ENCODE results near the gene NRROS. TPM values are rescaled to one million over a fixed set of nuclear protein-coding genes. Genes with fewer than 3 reads are reported as not detected.

The NRROS gene
- polyA plus RNA-seq, 1 of the 3 experiments (the other 2 are of a cell fraction) = 0.25 TPM

GRCh38 chr3:196706327-196706726 lies 66.8 kb downstream of the NRROS start:
- 0 out of 2 replicates have a peak, but pooled peaks cover 4% of the 10 kb centered on the region for H3K79me2 ChIP-seq (ENCODE audit: insufficient read depth)
- H3F3A ChIP-seq (replicated peaks; ENCODE audit: insufficient read depth) = peaks cover 6% of the 10 kb centered on the region
- TF ChIP-seq SIN3A (IDR thresholded peaks at IDR 0.05; ENCODE audit: borderline replicate concordance, low read depth, low read length) (no peak), IRF3 (IDR thresholded peaks at IDR 0.05; ENCODE audit: low read depth, low read length) (no peak), ZBTB33 (IDR thresholded peaks at IDR 0.05; ENCODE audit: borderline replicate concordance, low read depth) (no peak), MAX (IDR thresholded peaks at IDR 0.05; ENCODE audit: low read depth) (no peak), EZH2phosphoT487 (IDR thresholded peaks at IDR 0.05; ENCODE audit: borderline replicate concordance, low read depth) (no peak), RFX5 (IDR thresholded peaks at IDR 0.05; ENCODE audit: low read length) (no peak), MXI1 (IDR thresholded peaks at IDR 0.05; ENCODE audit: low read depth, low read length) (no peak), FOXM1 (IDR thresholded peaks at IDR 0.05; ENCODE audit: low read depth) (no peak)
- no peak overlapping the region for H3K9ac ChIP-seq
- H2AFZ ChIP-seq (ENCODE audit: low read depth) = no peak overlapping the region
- no peak for DNase-seq
- H4K20me1 ChIP-seq (ENCODE audit: insufficient read depth) = no peaks in the 10 kb centered on the region
- ChIA-PET POLR2A (no interaction called here), CTCF (interaction anchor here (1.7 kb wide), 1 partner anchor 97 kb away, joined by 4 read pairs; no protein-coding TSS in a partner anchor)
- no peaks in the 10 kb centered on the region for H3K9me2 ChIP-seq
- 79% methylated on average over 5 of the region's 5 CpGs for WGBS (ENCODE audit: low lambda C conversion rate)
- no peak overlapping the region for H3K4me3 ChIP-seq (ENCODE audit: low read depth in 2 of 2, low read length in 1 of 2)
- no peaks in the 10 kb centered on the region for H3K27me3 ChIP-seq (ENCODE audit: insufficient read depth)
- H3K4me2 ChIP-seq = no peak overlapping the region
- H3K36me3 ChIP-seq (replicated peaks in 1 of 2; ENCODE audit: control insufficient read depth in 1 of 2, insufficient read depth in 2 of 2, low read length in 1 of 2) = no peaks in the 10 kb centered on the region
- no peaks in the 10 kb centered on the region for H3K9me3 ChIP-seq
- no peak overlapping the region for H3K27ac ChIP-seq (ENCODE audit: low read depth in 2 of 2, low read length in 1 of 2)
- H3K4me1 ChIP-seq (ENCODE audit: control insufficient read depth in 1 of 2, insufficient read depth in 2 of 2, low read depth in 1 of 2, low read length in 1 of 2) = peaks cover 0 to 3% of the 10 kb centered on the region in 2 experiments; a peak in 1 of 4 replicates

- H3K9ac ChIP-seq = no peak overlapping the region
- H4K20me1 ChIP-seq (ENCODE audit: insufficient read depth) = no peaks in the 10 kb centered on the region
- H3K79me2 ChIP-seq (ENCODE audit: insufficient read depth) = 0 out of 2 replicates have a peak, but pooled peaks cover 5% of the 10 kb centered on the region
- no peaks in the 10 kb centered on the region for H3K27me3 ChIP-seq (ENCODE audit: insufficient read depth)
- no peak overlapping the region for H3K4me3 ChIP-seq (ENCODE audit: low read depth in 2 of 2, low read length in 1 of 2)
- POLR2A ChIA-PET = no interaction called here
- no peaks in the 10 kb centered on the region for H3K9me2 ChIP-seq
- H3F3A ChIP-seq (replicated peaks; ENCODE audit: insufficient read depth) = peaks cover 10% of the 10 kb centered on the region
- H3K36me3 ChIP-seq (replicated peaks in 1 of 2; ENCODE audit: control insufficient read depth in 1 of 2, insufficient read depth in 2 of 2, low read length in 1 of 2) = no peaks in the 10 kb centered on the region
- H3K4me2 ChIP-seq = no peak overlapping the region
- H3K4me1 ChIP-seq (ENCODE audit: control insufficient read depth in 1 of 2, insufficient read depth in 2 of 2, low read depth in 1 of 2, low read length in 1 of 2) = peaks cover 0 to 3% of the 10 kb centered on the region in 2 experiments; a peak in 1 of 4 replicates
- WGBS (ENCODE audit: low lambda C conversion rate) = 96% methylated on average over 4 of the region's 4 CpGs
- DNase-seq = no peak
- H2AFZ ChIP-seq (ENCODE audit: low read depth) = no peak overlapping the region
- CTCF ChIA-PET = interaction anchor here (0.6 to 2.3 kb wide), 3 partner anchors 22 to 546 kb away, joined by 3 to 11 read pairs (median 4); no protein-coding TSS in a partner anchor
- no peak overlapping the region for H3K27ac ChIP-seq (ENCODE audit: low read depth in 2 of 2, low read length in 1 of 2)
- H3K9me3 ChIP-seq = no peaks in the 10 kb centered on the region
- TF ChIP-seq TAF1 (IDR thresholded peaks at IDR 0.05; ENCODE audit: borderline replicate concordance, low read depth, low read length) (no peak), MAX (IDR thresholded peaks at IDR 0.05; ENCODE audit: low read depth) (no peak), GABPA (IDR thresholded peaks at IDR 0.05; ENCODE audit: low read depth) (no peak), RAD21 (IDR thresholded peaks at IDR 0.05; ENCODE audit: low read length) (no peak), USF1 (IDR thresholded peaks at IDR 0.05; ENCODE audit: borderline replicate concordance, low read depth) (no peak), RCOR1 (IDR thresholded peaks at IDR 0.05; ENCODE audit: low read length) (no peak), MXI1 (IDR thresholded peaks at IDR 0.05; ENCODE audit: low read depth, low read length) (no peak), TCF12 (IDR thresholded peaks at IDR 0.05) (no peak), TEAD4 (IDR thresholded peaks at IDR 0.05; ENCODE audit: borderline replicate concordance, insufficient read depth) (no peak), FOXM1 (IDR thresholded peaks at IDR 0.05; ENCODE audit: low read depth) (no peak), NRF1 (IDR thresholded peaks at IDR 0.05; ENCODE audit: low read depth, low read length) (no peak), FOSL2 (IDR thresholded peaks at IDR 0.05; ENCODE audit: borderline replicate concordance, low read depth) (no peak), MEF2A (IDR thresholded peaks at IDR 0.05; ENCODE audit: borderline replicate concordance, low read depth) (no peak), JUND (IDR thresholded peaks at IDR 0.05) (no peak), YY1 (IDR thresholded peaks at IDR 0.05; ENCODE audit: low read depth) (no peak), EP300 (IDR thresholded peaks at IDR 0.05; ENCODE audit: borderline replicate concordance in 1 of 2, low read depth in 1 of 2, low read length in 1 of 2) (no peak), RXRA (IDR thresholded peaks at IDR 0.05; ENCODE audit: borderline replicate concordance, low read depth) (no peak), SMC3 (IDR thresholded peaks at IDR 0.05; ENCODE audit: low read depth, low read length) (no peak), FOXJ3 (CRISPR knock-in tag; IDR thresholded peaks at IDR 0.05) (no peak)
Measured at GRCh38 chr3:196706731-196707130, 67.2 kb downstream of the NRROS start.
